HG03045 (cell line): Measurements from ENCODE around the gene AIDA.
"Not testable (repeated sequence)": the region's sequence is repeated elsewhere in the genome, so short reads cannot be mapped to it uniquely, and the experiment has no call there.

ENCODE experiments used
- ATAC-seq: cut with Tn5 transposase; IDR thresholded peaks from one replicate; pipeline ENCODE4 v1.9.1; 2021; ENCODE audit warnings: mild to moderate bottlenecking, moderate library complexity; ENCODE audit not compliant: unreplicated experiment

The AIDA gene, protein sequence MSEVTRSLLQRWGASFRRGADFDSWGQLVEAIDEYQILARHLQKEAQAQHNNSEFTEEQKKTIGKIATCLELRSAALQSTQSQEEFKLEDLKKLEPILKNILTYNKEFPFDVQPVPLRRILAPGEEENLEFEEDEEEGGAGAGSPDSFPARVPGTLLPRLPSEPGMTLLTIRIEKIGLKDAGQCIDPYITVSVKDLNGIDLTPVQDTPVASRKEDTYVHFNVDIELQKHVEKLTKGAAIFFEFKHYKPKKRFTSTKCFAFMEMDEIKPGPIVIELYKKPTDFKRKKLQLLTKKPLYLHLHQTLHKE

DNA sequence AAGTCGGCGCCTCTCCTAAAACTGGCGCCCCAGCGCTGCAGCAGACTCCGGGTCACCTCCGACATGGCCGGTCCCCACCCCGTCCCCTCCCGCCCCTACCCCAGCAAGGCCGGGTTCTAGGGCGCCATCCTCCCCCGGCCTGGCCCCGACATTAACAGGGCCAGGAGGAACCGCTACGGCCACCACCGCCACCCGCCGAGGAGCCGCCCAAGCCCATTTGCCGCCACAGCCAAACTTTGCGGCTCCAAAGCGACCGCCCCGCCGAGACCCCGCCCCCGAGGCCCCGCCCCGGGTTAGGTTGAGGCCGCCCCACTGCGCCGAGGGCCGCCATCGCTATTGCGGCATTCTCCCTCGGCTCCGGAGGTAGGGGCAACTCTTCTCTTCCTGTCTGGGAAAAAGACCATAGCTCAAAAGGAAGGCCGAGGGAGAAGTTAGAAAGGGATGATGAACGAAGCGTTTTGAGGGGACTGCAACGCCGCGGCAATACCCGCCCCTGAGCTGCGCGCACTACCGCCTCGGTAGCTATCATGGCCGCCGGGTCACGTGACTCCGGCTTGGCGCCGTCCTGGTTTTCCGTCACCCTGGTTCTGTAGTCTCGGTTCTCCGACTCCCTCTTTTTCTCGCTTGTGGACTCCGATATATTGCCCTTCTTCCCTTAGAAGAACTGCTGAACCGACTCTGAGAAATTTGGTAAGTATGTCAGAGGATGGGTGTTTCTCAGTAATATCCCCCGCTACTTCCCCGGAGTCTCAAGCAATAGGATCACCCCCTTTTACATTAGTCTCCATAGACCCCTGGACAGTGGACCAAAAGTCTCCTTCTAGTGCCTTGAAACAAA lies at the start of gene AIDA, which contains the start of gene BROX:
TSS of gene AIDA (minus strand) at position 239 of the 838 bp plus-strand sequence. CDS start at position 65, 174 bp downstream.
TSS of gene BROX (plus strand) at position 312 of the 838 bp plus-strand sequence. CDS start 3,136 bp downstream, outside the sequence.
- peak; percentile 82 for ATAC-seq

DNA sequence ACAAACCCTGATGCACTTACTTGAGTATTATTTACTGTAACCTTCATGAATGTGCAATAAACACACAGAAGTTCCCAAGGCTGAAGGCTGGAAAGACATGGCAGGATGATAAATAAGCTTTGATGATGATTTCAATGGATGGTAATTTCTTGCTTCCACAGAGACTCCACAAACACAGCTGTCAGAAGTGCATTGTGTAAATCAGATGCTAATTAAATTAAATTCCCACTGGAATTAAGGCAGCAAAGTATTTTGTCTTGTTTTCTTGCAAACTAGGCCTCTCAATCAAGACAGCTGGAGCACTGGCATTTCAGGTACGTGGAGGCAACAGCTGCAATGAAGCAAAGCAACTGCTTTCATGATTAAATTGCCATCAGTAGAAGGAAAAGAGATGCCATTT lies 48.8 kb upstream of the AIDA start:
- no peak for ATAC-seq

- no peak for ATAC-seq
These were observed 47.3 kb upstream of the AIDA start for GRCh38 chr1:222759451-222760035.

DNA sequence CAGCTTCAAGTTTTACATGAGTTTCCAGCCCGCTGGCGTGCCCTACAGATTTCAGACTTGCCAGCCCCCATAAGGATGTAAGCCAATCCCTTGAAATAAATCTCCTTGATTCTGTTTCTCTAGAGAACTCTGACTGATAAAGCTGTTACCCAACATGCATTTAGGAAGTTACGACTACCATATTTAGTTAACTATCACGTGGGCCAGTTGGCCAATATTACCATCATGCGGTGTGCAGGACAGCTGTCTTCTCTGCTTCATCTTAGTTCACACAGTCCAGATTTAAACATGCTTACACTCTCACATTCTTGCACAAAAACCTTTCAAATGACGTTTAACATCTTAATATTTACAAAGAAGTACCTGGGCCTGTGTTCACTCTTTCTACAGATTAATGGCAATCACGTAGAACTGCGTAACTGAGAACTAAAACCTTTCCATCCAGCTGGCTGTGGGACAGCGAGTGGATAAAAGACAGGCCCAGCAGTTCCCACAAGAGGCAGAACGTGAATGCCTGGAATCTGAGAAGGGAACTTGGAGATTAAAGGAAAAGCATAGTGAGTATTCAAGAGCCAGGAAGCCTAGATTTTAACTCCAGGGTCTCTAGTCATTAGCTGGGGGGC lies 45.5 kb upstream of the AIDA start:
- no peak for ATAC-seq

DNA sequence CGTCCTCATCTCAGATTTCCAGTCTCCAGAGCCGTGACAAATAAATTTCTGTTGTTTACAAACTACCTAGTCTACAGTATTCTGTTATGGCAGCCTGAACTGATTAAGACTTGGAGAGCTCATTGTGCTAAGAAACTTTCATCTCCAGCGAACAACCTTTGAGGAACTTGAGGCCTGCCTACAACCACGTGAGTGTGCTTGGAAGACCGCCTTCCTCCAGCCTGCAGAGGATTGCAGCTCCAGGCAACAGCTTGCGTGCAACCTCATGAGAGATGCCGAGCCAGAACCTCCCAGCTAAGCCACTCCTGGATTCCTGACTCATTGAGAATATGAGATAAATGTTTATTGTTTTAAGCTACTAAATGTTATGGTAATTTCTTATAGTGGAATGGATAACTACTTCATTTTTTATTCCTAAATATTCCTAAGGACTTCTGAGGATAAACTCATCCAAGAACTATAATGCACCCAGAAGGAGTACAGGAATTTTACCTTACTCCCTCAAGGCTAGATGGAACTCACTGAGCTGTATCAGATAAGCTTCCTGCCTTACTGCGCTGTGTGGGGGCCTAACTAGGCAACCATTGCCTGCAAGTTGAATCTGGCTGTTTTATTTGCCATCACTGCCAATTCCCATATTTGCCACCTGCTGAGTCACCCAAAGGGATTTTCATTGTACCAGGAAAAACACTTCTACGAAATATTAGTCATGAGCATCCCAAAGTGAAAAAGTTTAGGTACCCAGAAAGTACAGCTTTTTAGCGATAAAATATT lies 42.3 kb upstream of the AIDA start:
- ATAC-seq, result no peak

DNA sequence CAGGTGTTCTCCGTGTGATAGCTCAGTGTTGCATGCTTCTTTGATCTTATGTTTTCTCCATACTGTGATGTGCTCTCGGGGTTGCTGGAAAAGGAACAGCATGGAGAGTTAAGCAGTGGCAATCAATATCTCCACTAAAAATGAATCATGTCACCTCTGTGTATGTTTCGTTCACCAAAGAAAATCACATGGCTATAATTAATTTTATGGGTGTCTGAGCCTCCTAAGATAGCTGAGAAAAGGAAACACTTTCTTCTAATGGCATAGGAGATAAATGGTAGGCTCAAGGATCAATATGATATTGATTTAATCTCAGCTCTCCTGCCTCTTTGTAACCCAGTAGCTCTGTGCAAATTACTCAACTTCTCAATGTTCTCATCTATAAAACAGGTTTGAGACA lies 39.0 kb upstream of the AIDA start:
- no peak for ATAC-seq

GRCh38 chr1:222750651-222751050 lies 38.4 kb upstream of the AIDA start:
- ATAC-seq, result peak; percentile 71

DNA sequence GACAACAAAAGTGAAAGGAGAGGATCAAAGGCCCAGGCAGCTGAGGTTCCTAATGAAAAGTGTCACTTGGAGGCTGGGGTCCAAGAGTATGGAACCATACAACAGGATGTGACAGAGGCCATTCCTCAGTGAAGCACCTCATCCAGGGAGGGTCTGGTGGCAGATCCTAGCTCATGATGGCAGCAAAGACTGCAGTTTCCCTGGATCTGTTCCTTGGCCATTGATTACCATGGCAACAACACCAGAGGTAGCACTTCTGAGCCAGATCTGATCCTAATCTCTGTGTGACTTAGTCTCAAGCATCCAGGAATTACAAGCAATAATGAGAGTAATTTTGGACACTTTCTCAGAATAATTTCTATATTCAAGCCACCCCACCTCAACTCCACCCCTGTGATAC lies 37.6 kb upstream of the AIDA start:
- ATAC-seq, result no peak

DNA sequence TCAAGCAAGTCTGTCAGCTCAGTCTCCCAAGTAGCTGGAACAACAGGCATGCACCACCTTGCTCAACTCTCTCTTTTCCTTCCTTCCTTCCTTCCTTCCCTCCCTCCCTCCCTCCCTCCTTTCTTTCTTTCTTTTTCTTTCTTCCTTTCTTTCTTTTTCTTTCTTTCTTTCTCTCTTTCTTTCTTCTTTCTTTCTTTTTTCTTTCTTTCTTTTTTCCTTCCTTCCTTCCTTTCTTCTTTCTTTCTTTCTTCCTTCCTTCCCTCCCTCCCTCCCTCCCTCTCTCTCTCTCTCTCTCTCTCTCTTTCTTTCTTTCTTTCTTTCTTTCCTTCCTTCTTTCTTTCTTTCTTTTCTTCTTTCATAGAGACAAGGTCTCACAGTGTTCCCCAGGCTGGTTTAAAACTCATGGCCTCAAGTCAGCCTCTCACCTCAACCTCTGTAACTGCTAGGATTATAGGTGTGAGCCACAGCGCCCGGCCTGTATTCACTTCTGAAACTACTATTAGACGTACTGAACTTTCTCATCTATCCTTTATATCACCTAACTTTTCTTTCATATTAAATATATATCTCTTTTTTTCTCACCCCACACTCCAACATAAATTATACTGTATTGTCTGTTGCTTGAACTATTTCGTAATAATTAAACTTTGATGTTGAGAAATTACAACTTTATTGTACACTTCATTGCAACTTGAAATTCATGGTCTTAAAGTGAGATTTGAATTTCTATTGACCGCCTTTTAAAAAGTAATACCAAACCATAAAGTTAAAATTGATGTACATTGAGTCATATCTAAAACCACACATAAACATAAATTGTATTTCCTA lies 29.6 kb upstream of the AIDA start:
- not testable (repeated sequence) for ATAC-seq

GRCh38 chr1:222739929-222740328 lies 27.6 kb upstream of the AIDA start:
- ATAC-seq, result no peak

DNA sequence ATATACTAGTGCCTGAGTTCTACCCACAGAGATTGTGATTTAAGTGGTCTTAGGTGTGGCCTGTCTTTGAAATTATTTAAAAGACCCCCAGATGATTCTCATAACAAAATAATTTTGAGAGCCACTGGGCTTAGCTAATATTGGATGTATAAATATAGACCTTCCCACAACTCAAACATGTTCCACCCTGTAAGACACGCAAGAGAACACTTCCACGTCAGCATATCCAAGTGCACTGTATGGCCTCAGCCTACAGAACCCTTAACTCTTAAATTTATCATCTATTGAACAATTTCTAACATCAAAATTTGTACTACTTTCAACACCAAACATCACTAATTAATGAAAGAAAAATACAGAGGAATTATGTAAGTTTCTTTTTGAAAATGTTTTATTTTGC lies 27.2 kb upstream of the AIDA start:
- no peak for ATAC-seq

DNA sequence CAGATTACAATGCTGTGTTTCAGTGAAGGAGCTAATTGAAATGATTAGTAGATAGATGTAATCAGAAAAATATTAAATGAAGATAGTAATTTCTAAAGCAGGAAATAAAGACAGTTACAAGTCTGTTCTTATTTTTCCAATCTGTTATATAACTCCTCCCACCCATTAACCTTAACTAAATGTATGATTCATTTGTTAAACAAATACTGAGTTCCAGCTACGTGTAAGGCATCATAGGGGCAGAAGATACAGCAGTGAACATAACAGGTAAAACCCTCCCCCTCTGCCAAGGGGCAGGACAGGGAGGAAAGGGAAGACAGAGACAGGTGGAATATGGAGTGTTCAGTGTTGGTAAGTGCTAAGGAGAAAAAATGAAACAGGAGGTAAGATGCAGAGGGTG lies 24.7 kb upstream of the AIDA start, which contains the start of gene FAM177B:
TSS of gene FAM177B (plus strand) at position 231 of the 400 bp plus-strand sequence. CDS start 9,344 bp downstream, outside the sequence.
- ATAC-seq, result no peak

DNA sequence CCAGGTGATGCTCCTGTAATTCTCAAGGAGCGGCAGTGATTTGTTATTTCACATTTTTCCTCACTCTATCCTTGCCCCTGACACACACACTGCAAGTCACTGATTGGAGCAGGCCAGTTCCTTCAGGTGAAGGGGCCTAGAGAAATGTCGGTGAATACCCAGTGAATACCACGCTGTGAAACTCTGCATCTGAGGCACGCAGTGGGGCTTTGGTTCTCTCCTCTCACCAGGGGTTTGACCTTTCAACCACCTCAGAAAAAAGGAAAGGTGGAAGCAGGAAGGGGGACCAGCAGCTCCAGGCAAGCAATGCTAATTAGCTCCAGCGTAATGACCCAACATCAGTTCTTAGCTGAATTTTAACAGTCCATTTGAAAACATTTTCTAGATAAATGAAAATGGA lies 24.2 kb upstream of the AIDA start:
- no peak for ATAC-seq

DNA sequence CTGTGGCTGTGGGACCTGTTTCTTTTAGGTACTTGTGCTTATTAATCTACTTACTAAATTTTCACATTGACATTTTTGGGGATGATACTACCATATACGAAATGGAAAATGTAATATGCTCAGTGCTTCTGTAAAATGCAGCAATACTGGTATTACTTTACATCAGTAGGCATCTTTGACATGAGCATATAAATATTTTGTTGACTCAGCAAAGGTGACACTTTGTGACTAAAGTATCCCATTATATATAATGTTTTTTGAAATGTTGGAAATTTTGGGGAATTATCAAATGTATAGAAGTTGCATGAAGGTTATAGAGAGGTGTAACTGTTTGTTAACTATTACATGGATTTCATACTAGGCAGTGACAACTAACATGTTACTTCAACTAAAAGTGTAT lies 22.4 kb upstream of the AIDA start:
- no peak for ATAC-seq

- ATAC-seq, result peak; percentile 97
These were observed 20.2 kb upstream of the AIDA start for GRCh38 chr1:222732216-222733159.

DNA sequence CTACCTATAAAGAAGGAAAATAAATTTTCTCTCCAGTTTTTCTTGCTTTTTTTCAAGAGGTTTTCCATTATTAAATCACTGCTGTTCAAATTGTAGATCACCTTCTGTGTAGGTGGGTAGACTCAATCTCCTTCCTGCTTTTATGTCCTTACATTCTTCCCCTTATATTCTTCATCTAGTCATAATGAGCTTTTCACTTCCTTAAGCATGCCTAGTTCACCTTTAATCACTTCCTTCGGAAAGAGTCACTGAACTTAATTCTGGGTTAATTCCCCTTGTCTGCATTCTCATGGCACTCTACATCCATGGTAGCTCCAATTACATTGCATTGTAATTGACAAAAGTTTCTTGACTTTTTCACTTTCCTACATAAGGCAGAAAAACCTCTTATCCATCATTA lies 18.6 kb upstream of the AIDA start:
- no peak for ATAC-seq

DNA sequence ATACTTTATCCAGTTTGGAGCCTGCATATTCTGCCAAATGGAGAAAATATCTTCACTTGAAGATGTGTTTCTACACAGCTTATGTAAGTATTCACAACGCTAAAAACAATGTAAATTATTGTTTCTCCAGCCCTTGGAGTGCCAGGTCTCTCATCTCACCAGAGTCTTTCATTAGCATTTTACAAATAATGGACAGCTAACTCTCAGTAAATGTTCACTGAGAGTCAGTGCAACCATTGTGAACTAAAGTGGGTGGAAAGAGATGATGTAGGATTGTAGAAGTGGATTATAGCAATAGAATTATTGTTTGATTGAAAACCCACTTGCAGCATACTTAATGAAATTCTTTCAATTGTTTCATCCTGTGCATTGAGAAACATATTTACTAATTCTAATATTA lies 16.5 kb upstream of the AIDA start:
- no peak for ATAC-seq

GRCh38 chr1:222716393-222716792 lies 4.1 kb upstream of the AIDA start:
- ATAC-seq, result no peak
